DOHH2 (cell line): ENCODE results near the gene P2RY4.

Experiments
- H3F3A ChIP-seq: fragments of 200-600 bp; sonication (generic), shearing (Covaris generic); 2 replicates; pipeline ENCODE4 v1.6.0; 2016; ENCODE audit warnings: antibody characterized with exemption, mild to moderate bottlenecking; ENCODE audit not compliant: control insufficient read depth, insufficient read depth
- H3K27ac ChIP-seq: fragments of 200-600 bp; sonication (generic); 2 replicates; pipeline ENCODE4 v1.5.1; 2014; ENCODE audit warnings: low read depth, mild to moderate bottlenecking, low read length, moderate library complexity
- H3K27me3 ChIP-seq: fragments of 200-600 bp; sonication (generic); 2 replicates; pipeline ENCODE4 v1.6.1; 2014; ENCODE audit warnings: mild to moderate bottlenecking, low read length, mixed read lengths; ENCODE audit not compliant: control insufficient read depth
- H3K36me3 ChIP-seq: fragments of 200-600 bp; sonication (generic); 2 replicates; pipeline ENCODE4 v1.6.1; 2014; ENCODE audit warnings: mild to moderate bottlenecking, low read length, moderate library complexity, mixed read lengths; ENCODE audit not compliant: control insufficient read depth
- H3K4me1 ChIP-seq: fragments of 200-600 bp; sonication (generic); 2 replicates; pipeline ENCODE4 v1.6.1; 2014; ENCODE audit warnings: mild to moderate bottlenecking, low read length, mixed read lengths; ENCODE audit not compliant: control insufficient read depth
- H3K4me2 ChIP-seq: fragments of 200-600 bp; sonication (generic); 2 replicates; pipeline ENCODE4 v1.6.0; 2014; ENCODE audit warnings: mild to moderate bottlenecking, low read length, moderate library complexity
- H3K4me3 ChIP-seq: fragments of 200-600 bp; sonication (generic); 2 replicates; pipeline ENCODE4 v1.5.1; 2014; ENCODE audit warnings: mild to moderate bottlenecking, low read length, mixed read lengths
- H3K79me2 ChIP-seq: fragments of 200-600 bp; sonication (generic); 2 replicates; pipeline ENCODE4 v1.6.1; 2014; ENCODE audit warnings: mild to moderate bottlenecking, low read length, mixed read lengths; ENCODE audit not compliant: control insufficient read depth
- H3K9me2 ChIP-seq: fragments of 200-600 bp; sonication (generic); replicated peaks from 2 replicates; pipeline ENCODE4 v1.6.1; 2014; ENCODE audit warnings: mild to moderate bottlenecking, low read length, mixed read lengths; ENCODE audit not compliant: control insufficient read depth
- H3K9me3 ChIP-seq: fragments of 200-600 bp; sonication (generic); 2 replicates; pipeline ENCODE4 v1.6.1; 2014; ENCODE audit warnings: antibody characterized with exemption, low read length, mixed read lengths; ENCODE audit not compliant: control insufficient read depth, insufficient read depth
- H4K20me1 ChIP-seq: fragments of 200-600 bp; sonication (generic); 2 replicates; pipeline ENCODE4 v1.6.0; 2014; ENCODE audit warnings: low read depth, mild to moderate bottlenecking, antibody characterized with exemption, low read length, moderate library complexity; ENCODE audit not compliant: control insufficient read depth, insufficient read depth
- CTCF ChIP-seq: fragments of 200-600 bp; sonication (generic); IDR thresholded peaks from one replicate; pipeline ENCODE4 v1.5.1; 2014; ENCODE audit warnings: antibody characterized with exemption, mild to moderate bottlenecking, low read depth, low read length; ENCODE audit not compliant: poor library complexity, severe bottlenecking
- EZH2phosphoT487 ChIP-seq: fragments of 200-600 bp; sonication (generic); IDR thresholded peaks from 2 replicates; pipeline ENCODE4 v1.6.1; 2017; ENCODE audit warnings: borderline replicate concordance, mild to moderate bottlenecking, antibody characterized with exemption, low read length, moderate library complexity, mixed read lengths

Gene P2RY4

GRCh38 chrX:70289793-70290770, 30.1 kb upstream of the P2RY4 start, which contains the start of the genes KIF4A and PDZD11:
TSS of gene KIF4A (plus strand) at chrX:70290104. CDS start at chrX:70290459, 355 bp downstream.
TSS of gene PDZD11 (minus strand) at chrX:70289927. CDS start at chrX:70289341, 586 bp downstream.
- Histone ChIP-seq H3K4me1 (peaks cover 26% of the 10 kb centered on the region), H3K36me3 (peaks cover 33% of the 10 kb centered on the region), H4K20me1 (no peaks in the 10 kb centered on the region), H3K79me2 (peaks cover 53% of the 10 kb centered on the region), H3K27ac (peak within 1 kb of the TSS; percentile 49), H3K27me3 (no peaks in the 10 kb centered on the region), H3F3A (no peaks in the 10 kb centered on the region), H3K9me3 (no peaks in the 10 kb centered on the region), H3K4me3 (peak within 1 kb of the TSS; percentile 93), H3K9me2 (no peaks in the 10 kb centered on the region), H3K4me2 (peak within 1 kb of the TSS; percentile 81)
- TF ChIP-seq CTCF, result no peak
- no peak for TF ChIP-seq EZH2phosphoT487

GRCh38 chrX:70289168-70289792, 29.3 kb upstream of the P2RY4 start:
- Histone ChIP-seq H4K20me1 (no peaks in the 10 kb centered on the region), H3F3A (no peaks in the 10 kb centered on the region), H3K4me1 (peaks cover 26% of the 10 kb centered on the region), H3K9me2 (no peaks in the 10 kb centered on the region), H3K4me2 (peak overlapping the region; percentile 81), H3K27me3 (no peaks in the 10 kb centered on the region), H3K79me2 (peaks cover 47% of the 10 kb centered on the region), H3K27ac (no peak overlapping the region), H3K9me3 (no peaks in the 10 kb centered on the region), H3K4me3 (peak overlapping the region; percentile 93), H3K36me3 (peaks cover 27% of the 10 kb centered on the region)
- TF ChIP-seq CTCF (no peak), EZH2phosphoT487 (no peak)

GRCh38 chrX:70281951-70282350, 21.9 kb upstream of the P2RY4 start, which contains the start of gene RAB41:
TSS of gene RAB41 (plus strand) at chrX:70282172. CDS start at chrX:70282218, 46 bp downstream.
- Histone ChIP-seq H4K20me1 (no peaks in the 10 kb centered on the region), H3K27me3 (no peaks in the 10 kb centered on the region), H3K79me2 (no peaks in the 10 kb centered on the region), H3K4me3 (no peak within 1 kb of the TSS), H3K9me2 (no peaks in the 10 kb centered on the region), H3K9me3 (no peaks in the 10 kb centered on the region), H3F3A (no peaks in the 10 kb centered on the region), H3K27ac (no peak within 1 kb of the TSS), H3K4me1 (no peaks in the 10 kb centered on the region), H3K36me3 (no peaks in the 10 kb centered on the region), H3K4me2 (no peak within 1 kb of the TSS)
- TF ChIP-seq CTCF (no peak), EZH2phosphoT487 (no peak)
